ENCODE data around the gene SECISBP2.

SECISBP2 gene

DNA sequence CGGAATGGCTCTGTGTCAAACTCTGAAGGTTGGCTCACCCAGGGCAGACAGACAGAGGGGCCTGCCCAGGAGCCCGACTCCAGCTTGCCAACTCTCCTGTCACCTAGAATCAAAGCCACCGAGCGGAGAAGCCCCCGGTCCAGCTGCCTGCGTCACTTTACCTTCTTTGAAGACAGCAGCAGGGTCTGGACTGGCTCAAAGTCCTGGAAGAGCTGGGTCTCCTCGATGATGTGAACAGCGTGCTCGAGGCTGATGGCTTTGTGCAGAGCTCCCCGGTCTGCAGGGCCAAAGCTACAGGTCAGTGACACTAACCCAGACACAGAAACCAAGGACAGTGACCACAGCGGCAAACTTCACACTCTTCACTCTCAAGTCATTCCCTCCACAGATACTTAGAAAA is 67.9 kb downstream of the SECISBP2 start:
- ChIA-PET POLR2A (no interaction called here), CTCF (interaction anchor here (0.6 kb wide), 1 partner anchor 71 kb away, joined by 3 read pairs; no protein-coding TSS in a partner anchor)
- H3K36me3 ChIP-seq (ENCODE audit: control insufficient read depth in 2 of 2, insufficient read depth in 1 of 2, low read length in 2 of 2) = peaks cover 0 to 96% of the 10 kb centered on the region in 2 experiments; a peak in 1 of 3 replicates

More for the DNA sequence above, 67.9 kb downstream of the SECISBP2 start:
- Histone ChIP-seq H3K27ac (ENCODE audit: extremely low read depth, low read depth, low read length) (no peak overlapping the region), H3K9me3 (ENCODE audit: control insufficient read depth, insufficient read depth, low read depth, low read length) (no peaks in the 10 kb centered on the region), H3K4me3 (ENCODE audit: low read depth, low read length) (no peak overlapping the region), H3K4me1 (ENCODE audit: control insufficient read depth, insufficient read depth, low read length) (no peaks in the 10 kb centered on the region)
- TF ChIP-seq GFI1B (tag by site-specific recombination; IDR thresholded peaks at IDR 0.05) (no peak), ZNF473 (tag by site-specific recombination; IDR thresholded peaks at IDR 0.05) (no peak), ZNF366 (tag by site-specific recombination; conservative IDR thresholded peaks at IDR 0.05) (no peak), YY2 (tag by site-specific recombination; IDR thresholded peaks at IDR 0.05) (no peak), KLF1 (tag by site-specific recombination; IDR thresholded peaks at IDR 0.05) (no peak), ZNF48 (tag by site-specific recombination; IDR thresholded peaks at IDR 0.05) (no peak), ZNF214 (tag by site-specific recombination; IDR thresholded peaks at IDR 0.05; ENCODE audit: borderline replicate concordance) (no peak), ZIC2 (tag by site-specific recombination; IDR thresholded peaks at IDR 0.05) (no peak), ZNF157 (tag by site-specific recombination; IDR thresholded peaks at IDR 0.05) (no peak)
- TF ChIP-seq, protein P1, sequence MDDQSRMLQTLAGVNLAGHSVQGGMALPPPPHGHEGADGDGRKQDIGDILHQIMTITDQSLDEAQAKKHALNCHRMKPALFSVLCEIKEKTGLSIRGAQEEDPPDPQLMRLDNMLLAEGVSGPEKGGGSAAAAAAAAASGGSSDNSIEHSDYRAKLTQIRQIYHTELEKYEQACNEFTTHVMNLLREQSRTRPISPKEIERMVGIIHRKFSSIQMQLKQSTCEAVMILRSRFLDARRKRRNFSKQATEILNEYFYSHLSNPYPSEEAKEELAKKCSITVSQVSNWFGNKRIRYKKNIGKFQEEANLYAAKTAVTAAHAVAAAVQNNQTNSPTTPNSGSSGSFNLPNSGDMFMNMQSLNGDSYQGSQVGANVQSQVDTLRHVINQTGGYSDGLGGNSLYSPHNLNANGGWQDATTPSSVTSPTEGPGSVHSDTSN (CRISPR knock-in tag; IDR thresholded peaks at IDR 0.05) = no peak
- TF ChIP-seq, protein P2, sequence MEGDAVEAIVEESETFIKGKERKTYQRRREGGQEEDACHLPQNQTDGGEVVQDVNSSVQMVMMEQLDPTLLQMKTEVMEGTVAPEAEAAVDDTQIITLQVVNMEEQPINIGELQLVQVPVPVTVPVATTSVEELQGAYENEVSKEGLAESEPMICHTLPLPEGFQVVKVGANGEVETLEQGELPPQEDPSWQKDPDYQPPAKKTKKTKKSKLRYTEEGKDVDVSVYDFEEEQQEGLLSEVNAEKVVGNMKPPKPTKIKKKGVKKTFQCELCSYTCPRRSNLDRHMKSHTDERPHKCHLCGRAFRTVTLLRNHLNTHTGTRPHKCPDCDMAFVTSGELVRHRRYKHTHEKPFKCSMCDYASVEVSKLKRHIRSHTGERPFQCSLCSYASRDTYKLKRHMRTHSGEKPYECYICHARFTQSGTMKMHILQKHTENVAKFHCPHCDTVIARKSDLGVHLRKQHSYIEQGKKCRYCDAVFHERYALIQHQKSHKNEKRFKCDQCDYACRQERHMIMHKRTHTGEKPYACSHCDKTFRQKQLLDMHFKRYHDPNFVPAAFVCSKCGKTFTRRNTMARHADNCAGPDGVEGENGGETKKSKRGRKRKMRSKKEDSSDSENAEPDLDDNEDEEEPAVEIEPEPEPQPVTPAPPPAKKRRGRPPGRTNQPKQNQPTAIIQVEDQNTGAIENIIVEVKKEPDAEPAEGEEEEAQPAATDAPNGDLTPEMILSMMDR (tag by site-specific recombination; IDR thresholded peaks at IDR 0.05) = no peak
- TF ChIP-seq, protein P3, sequence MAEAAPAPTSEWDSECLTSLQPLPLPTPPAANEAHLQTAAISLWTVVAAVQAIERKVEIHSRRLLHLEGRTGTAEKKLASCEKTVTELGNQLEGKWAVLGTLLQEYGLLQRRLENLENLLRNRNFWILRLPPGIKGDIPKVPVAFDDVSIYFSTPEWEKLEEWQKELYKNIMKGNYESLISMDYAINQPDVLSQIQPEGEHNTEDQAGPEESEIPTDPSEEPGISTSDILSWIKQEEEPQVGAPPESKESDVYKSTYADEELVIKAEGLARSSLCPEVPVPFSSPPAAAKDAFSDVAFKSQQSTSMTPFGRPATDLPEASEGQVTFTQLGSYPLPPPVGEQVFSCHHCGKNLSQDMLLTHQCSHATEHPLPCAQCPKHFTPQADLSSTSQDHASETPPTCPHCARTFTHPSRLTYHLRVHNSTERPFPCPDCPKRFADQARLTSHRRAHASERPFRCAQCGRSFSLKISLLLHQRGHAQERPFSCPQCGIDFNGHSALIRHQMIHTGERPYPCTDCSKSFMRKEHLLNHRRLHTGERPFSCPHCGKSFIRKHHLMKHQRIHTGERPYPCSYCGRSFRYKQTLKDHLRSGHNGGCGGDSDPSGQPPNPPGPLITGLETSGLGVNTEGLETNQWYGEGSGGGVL (tag by site-specific recombination; IDR thresholded peaks at IDR 0.05) = no peak
- TF ChIP-seq, protein P4, sequence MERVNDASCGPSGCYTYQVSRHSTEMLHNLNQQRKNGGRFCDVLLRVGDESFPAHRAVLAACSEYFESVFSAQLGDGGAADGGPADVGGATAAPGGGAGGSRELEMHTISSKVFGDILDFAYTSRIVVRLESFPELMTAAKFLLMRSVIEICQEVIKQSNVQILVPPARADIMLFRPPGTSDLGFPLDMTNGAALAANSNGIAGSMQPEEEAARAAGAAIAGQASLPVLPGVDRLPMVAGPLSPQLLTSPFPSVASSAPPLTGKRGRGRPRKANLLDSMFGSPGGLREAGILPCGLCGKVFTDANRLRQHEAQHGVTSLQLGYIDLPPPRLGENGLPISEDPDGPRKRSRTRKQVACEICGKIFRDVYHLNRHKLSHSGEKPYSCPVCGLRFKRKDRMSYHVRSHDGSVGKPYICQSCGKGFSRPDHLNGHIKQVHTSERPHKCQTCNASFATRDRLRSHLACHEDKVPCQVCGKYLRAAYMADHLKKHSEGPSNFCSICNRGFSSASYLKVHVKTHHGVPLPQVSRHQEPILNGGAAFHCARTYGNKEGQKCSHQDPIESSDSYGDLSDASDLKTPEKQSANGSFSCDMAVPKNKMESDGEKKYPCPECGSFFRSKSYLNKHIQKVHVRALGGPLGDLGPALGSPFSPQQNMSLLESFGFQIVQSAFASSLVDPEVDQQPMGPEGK (tag by site-specific recombination; IDR thresholded peaks at IDR 0.05) = no peak
- TF ChIP-seq, protein P5, sequence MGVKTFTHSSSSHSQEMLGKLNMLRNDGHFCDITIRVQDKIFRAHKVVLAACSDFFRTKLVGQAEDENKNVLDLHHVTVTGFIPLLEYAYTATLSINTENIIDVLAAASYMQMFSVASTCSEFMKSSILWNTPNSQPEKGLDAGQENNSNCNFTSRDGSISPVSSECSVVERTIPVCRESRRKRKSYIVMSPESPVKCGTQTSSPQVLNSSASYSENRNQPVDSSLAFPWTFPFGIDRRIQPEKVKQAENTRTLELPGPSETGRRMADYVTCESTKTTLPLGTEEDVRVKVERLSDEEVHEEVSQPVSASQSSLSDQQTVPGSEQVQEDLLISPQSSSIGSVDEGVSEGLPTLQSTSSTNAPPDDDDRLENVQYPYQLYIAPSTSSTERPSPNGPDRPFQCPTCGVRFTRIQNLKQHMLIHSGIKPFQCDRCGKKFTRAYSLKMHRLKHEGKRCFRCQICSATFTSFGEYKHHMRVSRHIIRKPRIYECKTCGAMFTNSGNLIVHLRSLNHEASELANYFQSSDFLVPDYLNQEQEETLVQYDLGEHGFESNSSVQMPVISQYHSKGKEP (tag by site-specific recombination; IDR thresholded peaks at IDR 0.05) = no peak
- TF ChIP-seq, protein P6, sequence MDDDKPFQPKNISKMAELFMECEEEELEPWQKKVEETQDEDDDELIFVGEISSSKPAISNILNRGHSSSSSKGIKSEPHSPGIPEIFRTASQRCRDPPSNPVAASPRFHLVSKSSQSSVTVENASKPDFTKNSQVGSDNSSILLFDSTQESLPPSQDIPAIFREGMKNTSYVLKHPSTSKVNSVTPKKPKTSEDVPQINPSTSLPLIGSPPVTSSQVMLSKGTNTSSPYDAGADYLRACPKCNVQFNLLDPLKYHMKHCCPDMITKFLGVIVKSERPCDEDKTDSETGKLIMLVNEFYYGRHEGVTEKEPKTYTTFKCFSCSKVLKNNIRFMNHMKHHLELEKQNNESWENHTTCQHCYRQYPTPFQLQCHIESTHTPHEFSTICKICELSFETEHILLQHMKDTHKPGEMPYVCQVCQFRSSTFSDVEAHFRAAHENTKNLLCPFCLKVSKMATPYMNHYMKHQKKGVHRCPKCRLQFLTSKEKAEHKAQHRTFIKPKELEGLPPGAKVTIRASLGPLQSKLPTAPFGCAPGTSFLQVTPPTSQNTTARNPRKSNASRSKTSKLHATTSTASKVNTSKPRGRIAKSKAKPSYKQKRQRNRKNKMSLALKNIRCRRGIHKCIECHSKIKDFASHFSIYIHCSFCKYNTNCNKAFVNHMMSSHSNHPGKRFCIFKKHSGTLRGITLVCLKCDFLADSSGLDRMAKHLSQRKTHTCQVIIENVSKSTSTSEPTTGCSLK (tag by site-specific recombination; IDR thresholded peaks at IDR 0.05) = no peak
